ENCODE results near the gene UPP2. TPM values are rescaled to one million over a fixed set of nuclear protein-coding genes. Genes with fewer than 3 reads are reported as not detected.

Gene UPP2
- polyA plus RNA-seq, 2 donors: not detected

DNA sequence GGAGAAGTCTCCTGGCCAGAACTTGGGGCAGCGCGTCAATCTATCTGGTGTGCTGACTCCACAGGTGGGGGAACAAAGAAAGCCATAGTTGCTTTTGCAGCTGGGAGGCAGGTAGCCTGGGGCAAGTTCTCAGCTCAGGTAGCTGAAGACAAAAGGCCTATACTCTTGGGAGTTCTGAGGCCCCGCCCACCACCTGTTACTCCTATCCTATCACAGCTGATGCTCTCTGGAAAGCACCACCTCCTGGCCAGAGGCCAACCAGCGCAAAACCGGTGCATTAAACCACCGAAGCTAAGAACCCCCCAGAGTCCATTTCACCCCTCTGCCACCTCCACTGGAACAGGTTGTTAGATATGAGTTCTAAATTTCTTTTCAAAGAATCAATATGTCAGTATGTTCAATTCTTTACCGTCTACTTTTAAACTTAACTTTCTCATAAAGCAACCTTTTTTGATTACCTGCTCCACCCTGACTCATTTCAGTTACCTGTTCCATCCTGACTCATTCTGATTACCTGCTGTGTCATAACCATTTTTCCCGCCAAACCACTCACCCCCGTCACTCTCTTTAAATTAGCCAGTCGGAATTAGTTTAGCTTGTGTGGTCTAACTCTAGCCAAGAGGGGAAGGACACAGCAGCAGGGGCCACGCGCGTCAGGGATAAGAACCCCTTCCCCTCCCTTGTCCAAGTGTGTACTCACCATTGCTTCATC is 43.4 kb downstream of the UPP2 start:
- no peaks in the 10 kb centered on the region for H3K9me3 ChIP-seq (ENCODE audit: control insufficient read depth in 2 of 2, insufficient read depth in 1 of 2, low read depth in 1 of 2, low read length in 1 of 2)

DNA sequence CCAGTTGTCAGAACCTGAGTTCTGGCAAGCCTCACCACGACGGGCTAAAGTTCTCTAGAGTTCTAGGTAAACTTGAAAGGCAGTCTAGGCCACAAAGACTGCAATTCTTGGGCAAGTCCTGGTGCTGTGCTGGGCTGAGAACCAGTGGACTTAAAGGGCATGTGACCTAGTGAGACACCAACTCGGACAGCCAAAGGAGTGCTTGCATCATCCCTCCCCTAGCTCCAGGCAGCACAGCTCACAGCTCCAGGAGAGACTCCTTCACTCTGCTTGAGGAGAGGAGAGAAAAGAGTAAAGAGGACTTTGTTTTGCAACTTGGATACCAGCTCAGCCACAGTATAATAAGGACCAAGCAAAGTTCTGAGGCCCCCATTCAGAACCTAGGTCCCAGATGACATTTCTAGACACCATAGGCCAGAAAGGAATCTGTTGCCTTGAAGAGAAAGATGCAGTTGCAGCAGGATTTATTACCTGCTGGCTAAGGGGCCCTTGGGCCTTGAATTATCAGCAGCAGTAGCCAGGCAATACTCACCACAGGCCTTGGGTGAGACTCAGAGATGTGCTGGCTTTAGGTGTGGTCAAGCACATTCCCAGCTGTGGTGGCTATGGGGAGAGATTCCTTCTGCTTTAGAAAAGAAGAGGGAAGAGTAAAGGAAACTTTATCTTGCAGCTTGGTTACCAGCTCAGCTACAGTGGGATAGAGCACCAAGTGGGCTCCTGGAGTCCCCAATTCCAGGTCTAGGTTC is 51.8 kb downstream of the UPP2 start:
- Histone ChIP-seq H3K4me1 (ENCODE audit: control insufficient read depth in 2 of 2, insufficient read depth in 2 of 2, low read length in 1 of 2) (no peaks in the 10 kb centered on the region), H3K4me3 (ENCODE audit: low read depth in 1 of 2, low read length in 2 of 2) (no peak overlapping the region), H3K9me3 (ENCODE audit: control insufficient read depth in 2 of 2, insufficient read depth in 1 of 2, low read depth in 1 of 2, low read length in 1 of 2) (peaks cover 0 to 6% of the 10 kb centered on the region in 2 donors), H3K27me3 (ENCODE audit: control insufficient read depth in 1 of 2, insufficient read depth in 2 of 2, low read length in 2 of 2) (no peaks in the 10 kb centered on the region), H3K36me3 (ENCODE audit: control insufficient read depth in 2 of 2, insufficient read depth in 2 of 2, low read length in 1 of 2) (no peaks in the 10 kb centered on the region), H3K27ac (ENCODE audit: low read depth in 2 of 2, low read length in 1 of 2) (no peak overlapping the region)
- WGBS, 2 donors: 79 to 88% methylated on average over 3 of the region's 3 CpGs

More for the DNA sequence above, 43.4 kb downstream of the UPP2 start:
- H3K36me3 ChIP-seq (ENCODE audit: control insufficient read depth in 2 of 2, insufficient read depth in 2 of 2, low read length in 1 of 2): no peaks in the 10 kb centered on the region
- no peaks in the 10 kb centered on the region for H3K27me3 ChIP-seq (ENCODE audit: control insufficient read depth in 1 of 2, insufficient read depth in 2 of 2, low read length in 2 of 2)
- no peak overlapping the region for H3K4me3 ChIP-seq (ENCODE audit: low read depth in 1 of 2, low read length in 2 of 2)
- no peaks in the 10 kb centered on the region for H3K4me1 ChIP-seq (ENCODE audit: control insufficient read depth in 2 of 2, insufficient read depth in 2 of 2, low read length in 1 of 2)
- WGBS, 2 donors: 90 to 91% methylated on average over 13 of the region's 13 CpGs
- H3K27ac ChIP-seq (ENCODE audit: low read depth in 2 of 2, low read length in 1 of 2): no peak overlapping the region

DNA sequence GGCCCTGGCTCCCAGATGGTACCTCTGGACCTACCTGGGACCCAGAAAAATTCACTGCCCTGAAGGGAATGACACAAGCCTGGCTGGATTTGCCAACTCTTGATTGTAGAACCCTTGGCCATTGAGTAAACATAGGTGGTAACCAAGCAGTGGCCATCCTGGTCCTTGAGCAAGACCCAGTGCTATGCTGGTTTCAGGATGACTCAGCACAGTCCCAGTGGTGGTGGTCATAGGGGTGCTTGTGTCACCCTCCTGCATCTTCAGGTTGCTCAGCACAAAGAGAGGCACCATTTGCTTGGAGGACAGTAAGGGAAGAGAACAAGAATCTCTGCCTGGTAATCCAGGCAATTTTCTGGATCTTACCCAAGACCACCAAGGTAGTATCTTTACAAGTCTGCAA is 52.9 kb downstream of the UPP2 start:
- Histone ChIP-seq H3K36me3 (ENCODE audit: control insufficient read depth in 2 of 2, insufficient read depth in 2 of 2, low read length in 1 of 2) (no peaks in the 10 kb centered on the region), H3K4me1 (ENCODE audit: control insufficient read depth in 2 of 2, insufficient read depth in 2 of 2, low read length in 1 of 2) (no peaks in the 10 kb centered on the region), H3K27ac (ENCODE audit: low read depth in 2 of 2, low read length in 1 of 2) (no peak overlapping the region), H3K9me3 (ENCODE audit: control insufficient read depth in 2 of 2, insufficient read depth in 1 of 2, low read depth in 1 of 2, low read length in 1 of 2) (peaks cover 0 to 6% of the 10 kb centered on the region in 2 donors), H3K27me3 (ENCODE audit: control insufficient read depth in 1 of 2, insufficient read depth in 2 of 2, low read length in 2 of 2) (no peaks in the 10 kb centered on the region), H3K4me3 (ENCODE audit: low read depth in 1 of 2, low read length in 2 of 2) (no peak overlapping the region)

DNA sequence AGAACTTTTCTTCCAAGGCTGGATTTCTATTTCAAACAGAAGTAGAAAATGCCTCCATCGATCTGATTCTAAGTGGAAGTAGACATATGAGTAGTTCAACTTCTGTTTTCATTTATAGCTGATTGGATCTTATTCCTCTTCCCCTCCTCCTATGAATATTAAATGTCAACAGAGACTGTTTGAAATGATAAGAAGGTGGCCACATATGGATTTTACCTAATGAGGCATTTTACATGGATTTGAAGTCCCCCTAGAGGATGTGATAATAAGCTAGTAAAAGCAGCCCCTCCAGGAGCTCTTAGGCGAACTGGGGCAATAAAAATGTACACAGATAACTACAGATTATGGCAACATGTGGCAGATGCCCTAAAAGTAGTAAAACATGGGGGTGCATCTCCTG is 71.0 kb downstream of the UPP2 start:
- Histone ChIP-seq H3K9me3 (ENCODE audit: control insufficient read depth in 2 of 2, insufficient read depth in 1 of 2, low read depth in 1 of 2, low read length in 1 of 2) (no peaks in the 10 kb centered on the region), H3K27me3 (ENCODE audit: control insufficient read depth in 1 of 2, insufficient read depth in 2 of 2, low read length in 2 of 2) (no peaks in the 10 kb centered on the region), H3K4me1 (ENCODE audit: control insufficient read depth in 2 of 2, insufficient read depth in 2 of 2, low read length in 1 of 2) (no peaks in the 10 kb centered on the region), H3K4me3 (ENCODE audit: low read depth in 1 of 2, low read length in 2 of 2) (no peak overlapping the region), H3K27ac (ENCODE audit: low read depth in 2 of 2, low read length in 1 of 2) (no peak overlapping the region), H3K36me3 (ENCODE audit: control insufficient read depth in 2 of 2, insufficient read depth in 2 of 2, low read length in 1 of 2) (no peaks in the 10 kb centered on the region)
- 36 to 42% methylated on average over 2 of the region's 2 CpGs for WGBS, 2 donors

DNA sequence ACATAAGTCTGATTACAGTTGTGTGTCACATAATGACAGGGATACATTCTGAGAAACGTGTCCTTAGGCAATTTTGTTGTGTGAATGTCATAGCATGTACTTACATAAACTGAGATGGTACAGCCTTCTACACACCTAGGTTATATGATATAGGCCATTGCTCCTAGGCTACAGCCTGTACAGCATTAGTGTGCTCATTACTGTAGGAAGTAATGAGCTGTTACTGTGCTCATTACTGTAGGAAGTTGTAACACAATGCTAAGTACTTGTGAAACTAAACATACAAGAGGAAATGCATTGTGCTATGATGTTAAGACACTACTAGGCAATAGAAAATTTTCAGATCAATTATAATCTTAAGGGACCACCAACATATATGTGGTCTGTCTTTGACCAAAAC is 72.8 kb downstream of the UPP2 start:
- Histone ChIP-seq H3K4me1 (ENCODE audit: control insufficient read depth in 2 of 2, insufficient read depth in 2 of 2, low read length in 1 of 2) (no peaks in the 10 kb centered on the region), H3K9me3 (ENCODE audit: control insufficient read depth in 2 of 2, insufficient read depth in 1 of 2, low read depth in 1 of 2, low read length in 1 of 2) (no peaks in the 10 kb centered on the region), H3K27me3 (ENCODE audit: control insufficient read depth in 1 of 2, insufficient read depth in 2 of 2, low read length in 2 of 2) (no peaks in the 10 kb centered on the region), H3K27ac (ENCODE audit: low read depth in 2 of 2, low read length in 1 of 2) (no peak overlapping the region), H3K36me3 (ENCODE audit: control insufficient read depth in 2 of 2, insufficient read depth in 2 of 2, low read length in 1 of 2) (no peaks in the 10 kb centered on the region), H3K4me3 (ENCODE audit: low read depth in 1 of 2, low read length in 2 of 2) (no peak overlapping the region)
- WGBS, 2 donors: 60 to 72% methylated on average over 1 of the region's 1 CpG

DNA sequence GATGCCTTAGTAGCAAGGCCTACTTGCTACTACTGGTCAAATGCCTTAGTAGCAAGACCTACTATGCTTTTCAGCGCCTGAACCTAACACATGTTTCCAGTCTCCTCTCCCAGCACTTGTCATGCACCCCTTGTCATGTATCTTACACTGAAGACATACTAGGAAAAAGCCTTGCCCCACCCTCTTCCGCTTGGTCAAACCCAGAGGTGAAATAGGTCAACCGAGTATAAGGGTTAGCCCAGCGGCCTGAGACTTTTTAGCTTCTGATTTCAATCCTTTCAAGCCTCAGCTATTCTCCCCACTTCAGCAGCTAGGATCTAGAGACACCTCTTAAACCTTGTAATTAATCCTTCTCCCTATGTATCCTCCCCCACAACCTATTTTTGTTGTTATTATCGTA is 73.3 kb downstream of the UPP2 start:
- WGBS, 2 donors: 94 to 95% methylated on average over 5 of the region's 5 CpGs
- Histone ChIP-seq H3K27ac (ENCODE audit: low read depth in 2 of 2, low read length in 1 of 2) (no peak overlapping the region), H3K9me3 (ENCODE audit: control insufficient read depth in 2 of 2, insufficient read depth in 1 of 2, low read depth in 1 of 2, low read length in 1 of 2) (no peaks in the 10 kb centered on the region), H3K36me3 (ENCODE audit: control insufficient read depth in 2 of 2, insufficient read depth in 2 of 2, low read length in 1 of 2) (no peaks in the 10 kb centered on the region), H3K4me3 (ENCODE audit: low read depth in 1 of 2, low read length in 2 of 2) (no peak overlapping the region), H3K4me1 (ENCODE audit: control insufficient read depth in 2 of 2, insufficient read depth in 2 of 2, low read length in 1 of 2) (no peaks in the 10 kb centered on the region), H3K27me3 (ENCODE audit: control insufficient read depth in 1 of 2, insufficient read depth in 2 of 2, low read length in 2 of 2) (no peaks in the 10 kb centered on the region)

DNA sequence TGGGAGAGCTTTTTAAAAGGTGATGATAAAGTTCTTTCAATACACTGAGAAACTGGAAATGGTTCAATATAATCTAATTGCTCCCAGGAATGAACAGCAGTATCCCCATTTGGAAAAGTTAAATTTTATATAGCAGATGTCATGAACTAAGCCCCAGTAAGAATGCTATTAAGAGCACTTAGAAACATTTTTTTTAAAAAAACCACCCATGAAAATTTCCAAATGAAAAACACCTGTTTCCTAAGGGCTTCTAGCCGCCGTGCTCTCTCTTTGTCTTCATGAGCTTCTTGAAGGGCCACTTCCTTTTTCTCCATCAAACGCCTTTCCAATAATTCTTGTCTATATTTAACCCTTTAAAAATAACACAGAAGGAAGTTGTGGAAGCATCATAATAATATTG is 77.0 kb downstream of the UPP2 start:
- no peak overlapping the region for H3K4me3 ChIP-seq (ENCODE audit: low read depth in 1 of 2, low read length in 2 of 2)
- H3K27me3 ChIP-seq (ENCODE audit: control insufficient read depth in 1 of 2, insufficient read depth in 2 of 2, low read length in 2 of 2): no peaks in the 10 kb centered on the region
- no peaks in the 10 kb centered on the region for H3K9me3 ChIP-seq (ENCODE audit: control insufficient read depth in 2 of 2, insufficient read depth in 1 of 2, low read depth in 1 of 2, low read length in 1 of 2)
- H3K4me1 ChIP-seq (ENCODE audit: control insufficient read depth in 2 of 2, insufficient read depth in 2 of 2, low read length in 1 of 2): no peaks in the 10 kb centered on the region
- no peak overlapping the region for H3K27ac ChIP-seq (ENCODE audit: low read depth in 2 of 2, low read length in 1 of 2)
- H3K36me3 ChIP-seq (ENCODE audit: control insufficient read depth in 2 of 2, insufficient read depth in 2 of 2, low read length in 1 of 2): no peaks in the 10 kb centered on the region
- 54 to 55% methylated on average over 3 of the region's 3 CpGs for WGBS, 2 donors

DNA sequence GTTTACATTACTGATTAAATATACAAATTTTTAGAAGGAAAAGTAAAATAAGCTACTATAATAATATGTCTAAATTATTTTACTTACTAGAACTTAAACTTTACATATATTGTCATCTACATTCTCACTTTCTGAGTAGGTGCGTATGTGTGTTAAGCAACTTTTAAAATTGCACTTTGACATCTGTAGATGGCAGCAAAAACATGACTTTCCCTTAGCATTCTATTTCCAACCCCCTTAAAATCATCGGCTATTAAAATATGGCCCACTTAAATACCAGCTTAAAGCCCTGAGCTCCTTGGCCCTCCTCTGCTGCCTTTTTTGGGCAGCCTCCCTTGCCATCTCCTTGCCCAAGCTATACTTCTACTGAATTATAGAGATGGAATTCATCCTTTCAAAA is 78.0 kb downstream of the UPP2 start:
- H3K4me3 ChIP-seq (ENCODE audit: low read depth in 1 of 2, low read length in 2 of 2): no peak overlapping the region
- WGBS, 2 donors: 40 to 42% methylated on average over 2 of the region's 2 CpGs
- no peak overlapping the region for H3K27ac ChIP-seq (ENCODE audit: low read depth in 2 of 2, low read length in 1 of 2)
- no peaks in the 10 kb centered on the region for H3K27me3 ChIP-seq (ENCODE audit: control insufficient read depth in 1 of 2, insufficient read depth in 2 of 2, low read length in 2 of 2)
- H3K36me3 ChIP-seq (ENCODE audit: control insufficient read depth in 2 of 2, insufficient read depth in 2 of 2, low read length in 1 of 2): no peaks in the 10 kb centered on the region
- no peaks in the 10 kb centered on the region for H3K9me3 ChIP-seq (ENCODE audit: control insufficient read depth in 2 of 2, insufficient read depth in 1 of 2, low read depth in 1 of 2, low read length in 1 of 2)
- no peaks in the 10 kb centered on the region for H3K4me1 ChIP-seq (ENCODE audit: control insufficient read depth in 2 of 2, insufficient read depth in 2 of 2, low read length in 1 of 2)

DNA sequence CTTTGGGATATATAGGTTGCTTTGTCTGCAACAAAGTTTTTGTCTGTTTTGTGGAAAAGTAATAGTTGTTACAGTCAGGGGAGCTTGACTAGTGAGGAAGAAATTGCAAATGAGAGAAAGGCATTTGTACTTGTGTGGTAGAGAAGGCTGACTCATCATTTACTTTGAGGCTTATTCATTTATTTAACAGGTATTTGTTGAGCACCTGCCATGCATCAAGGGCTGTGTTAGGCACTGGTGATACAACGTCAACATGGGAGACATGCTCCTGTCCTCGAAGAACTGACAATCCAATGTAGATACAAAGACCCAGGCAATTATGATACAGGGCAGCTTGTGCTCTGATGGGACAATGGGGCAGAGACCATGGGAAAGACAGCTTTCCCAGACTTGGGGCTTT is 79.5 kb downstream of the UPP2 start:
- Histone ChIP-seq H3K27me3 (ENCODE audit: control insufficient read depth in 1 of 2, insufficient read depth in 2 of 2, low read length in 2 of 2) (no peaks in the 10 kb centered on the region), H3K4me1 (ENCODE audit: control insufficient read depth in 2 of 2, insufficient read depth in 2 of 2, low read length in 1 of 2) (no peaks in the 10 kb centered on the region), H3K4me3 (ENCODE audit: low read depth in 1 of 2, low read length in 2 of 2) (no peak overlapping the region), H3K27ac (ENCODE audit: low read depth in 2 of 2, low read length in 1 of 2) (no peak overlapping the region), H3K9me3 (ENCODE audit: control insufficient read depth in 2 of 2, insufficient read depth in 1 of 2, low read depth in 1 of 2, low read length in 1 of 2) (no peaks in the 10 kb centered on the region), H3K36me3 (ENCODE audit: control insufficient read depth in 2 of 2, insufficient read depth in 2 of 2, low read length in 1 of 2) (no peaks in the 10 kb centered on the region)
- 45 to 62% methylated on average over 2 of the region's 2 CpGs for WGBS, 2 donors
